BJ (cell line): ENCODE results near the gene UGT8. TPM values are rescaled to one million over a fixed set of nuclear protein-coding genes. Genes with fewer than 3 reads are reported as not detected.

Experiments used
- CTCF ChIA-PET: fragments of 350-600 bp; formaldehyde crosslinking; extraction: SDS; loops from one replicate; lab custom pipeline; 2021; ENCODE audit warnings: antibody characterized with exemption, inconsistent platforms; lab: Yijun Ruan, JAX
- POLR2A ChIA-PET: fragments of 300-600 bp; sonication (Branson Sonifier 250); formaldehyde crosslinking; extraction: SDS; loops from one replicate; lab custom pipeline; 2021; ENCODE audit warnings: antibody characterized with exemption; lab: Charles Lee
- DNase-seq: peaks from one replicate; pipeline ENCODE4 v3.0.0-alpha.2; 2011; ENCODE audit warnings: low read depth
- H3K27me3 ChIP-seq: 2 replicates; pipeline ENCODE4 v1.6.0; 2011; ENCODE audit warnings: low read length; ENCODE audit not compliant: control insufficient read depth, insufficient read depth
- H3K36me3 ChIP-seq: 2 replicates; pipeline ENCODE4 v1.5.1; 2011; ENCODE audit warnings: low read length; ENCODE audit not compliant: control insufficient read depth, insufficient read depth
- H3K4me3 ChIP-seq: 2 replicates; pipeline ENCODE4 v1.5.1; 2011; ENCODE audit warnings: low read depth, mild to moderate bottlenecking, control low read depth, low read length
- CTCF ChIP-seq: IDR thresholded peaks from 2 replicates; pipeline ENCODE4 v1.5.1; 2011; ENCODE audit warnings: low read depth, mild to moderate bottlenecking, control low read depth, inconsistent platforms, low read length, moderate library complexity; ENCODE audit not compliant: insufficient read depth
- polyA plus RNA-seq: library from polyadenylated mRNA; depleted of rRNA; stranded (reverse); fragments of >200 nt; gene quantifications from 2 replicates; pipeline ENCODE4 v1.2.3, GENCODE V29; 2011

UGT8 gene
- polyA plus RNA-seq, 1 experiment = not detected

DNA sequence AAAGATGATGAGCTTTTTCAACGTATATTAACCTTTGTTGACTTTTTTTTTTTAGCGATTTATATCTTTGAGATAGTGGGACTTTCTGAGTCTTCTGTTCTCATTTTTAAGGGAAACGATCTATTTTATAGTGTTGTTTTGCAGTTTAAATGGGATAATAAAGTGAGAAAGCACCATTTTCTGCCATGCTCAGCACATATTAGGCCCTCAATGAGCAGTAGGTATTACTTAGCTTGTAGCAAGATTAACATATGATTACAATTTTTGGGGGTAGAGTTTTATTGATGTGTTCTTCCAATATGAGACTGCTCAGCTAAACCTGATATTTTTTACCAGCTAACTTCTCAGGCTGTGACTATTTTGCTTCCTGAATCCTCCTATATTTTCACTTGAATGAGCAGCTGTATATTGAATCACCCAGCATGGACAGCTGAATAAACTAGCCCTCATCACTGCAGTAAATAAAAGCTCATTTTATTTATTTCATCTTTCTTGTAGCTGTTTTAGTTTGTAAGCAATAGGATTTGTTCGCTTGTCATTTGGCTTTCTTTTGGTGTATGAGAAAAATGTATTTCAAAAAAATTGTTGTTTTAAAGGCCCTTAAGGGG, 43.7 kb downstream of the UGT8 start:
- ChIA-PET POLR2A (no interaction called here), CTCF (no interaction called here)
- no peak for TF ChIP-seq CTCF

DNA sequence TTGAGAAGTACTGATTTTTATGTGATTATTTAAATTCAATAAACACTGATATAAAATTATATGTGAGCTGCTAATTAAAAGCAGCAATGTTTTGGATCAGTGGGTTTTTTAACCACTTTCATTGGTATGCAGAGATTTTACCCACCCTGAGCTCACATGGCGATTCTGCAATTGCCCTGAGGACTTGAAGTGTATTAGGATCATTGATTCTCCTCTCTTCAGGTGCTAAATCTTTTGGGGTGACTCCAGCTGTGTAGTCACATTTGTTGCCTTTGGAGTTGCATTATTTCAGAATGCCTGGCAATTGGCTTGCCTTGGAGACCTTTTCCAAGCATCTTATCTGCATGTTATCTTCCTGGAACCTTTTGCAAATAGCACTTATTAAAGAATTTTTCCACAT, 51.3 kb downstream of the UGT8 start:
- ChIA-PET POLR2A (no interaction called here), CTCF (interaction anchor here (0.6 kb wide), 1 partner anchor 265 kb away, joined by 3 read pairs; no protein-coding TSS in a partner anchor)
- H3K36me3 ChIP-seq = no peaks in the 10 kb centered on the region
- H3K4me3 ChIP-seq = no peak overlapping the region
- DNase-seq = no peak
- no peaks in the 10 kb centered on the region for H3K27me3 ChIP-seq
- no peak for TF ChIP-seq CTCF

More for the DNA sequence above, 43.7 kb downstream of the UGT8 start:
- Histone ChIP-seq H3K4me3 (no peak overlapping the region), H3K36me3 (no peaks in the 10 kb centered on the region), H3K27me3 (no peaks in the 10 kb centered on the region)
- no peak for DNase-seq

DNA sequence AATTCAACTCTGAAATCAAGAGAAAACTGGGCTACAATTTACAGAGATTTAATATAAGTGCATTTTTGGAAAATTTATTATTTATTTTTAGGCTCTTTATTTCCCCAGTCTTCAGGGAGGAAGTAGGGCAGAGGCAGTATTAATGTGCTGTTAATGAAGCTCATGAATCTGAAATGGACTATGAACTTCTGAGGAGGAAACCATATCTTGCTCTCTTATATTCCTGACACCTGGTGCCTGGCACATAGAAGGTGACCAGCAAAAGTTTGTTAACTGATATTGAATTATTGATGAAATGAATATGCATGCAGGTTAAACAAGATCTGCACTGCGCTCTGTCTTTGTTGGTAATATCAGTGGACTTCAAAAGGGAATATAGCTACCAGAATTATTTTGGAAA, 55.1 kb downstream of the UGT8 start:
- CTCF ChIA-PET = interaction anchor here (0.8 kb wide), 1 partner anchor 266 kb away, joined by 3 read pairs; no protein-coding TSS in a partner anchor

GRCh38 chr4:114654592-114654991, 56.0 kb downstream of the UGT8 start:
- no peaks in the 10 kb centered on the region for H3K36me3 ChIP-seq
- CTCF ChIA-PET = no interaction called here
- no peak for DNase-seq
- no peak for TF ChIP-seq CTCF
- no peaks in the 10 kb centered on the region for H3K27me3 ChIP-seq
- H3K4me3 ChIP-seq = no peak overlapping the region
- POLR2A ChIA-PET = no interaction called here

More for the DNA sequence above, 55.1 kb downstream of the UGT8 start:
- Histone ChIP-seq H3K36me3 (no peaks in the 10 kb centered on the region), H3K27me3 (no peaks in the 10 kb centered on the region), H3K4me3 (no peak overlapping the region)
- no peak for DNase-seq
- POLR2A ChIA-PET = no interaction called here
- no peak for TF ChIP-seq CTCF

DNA sequence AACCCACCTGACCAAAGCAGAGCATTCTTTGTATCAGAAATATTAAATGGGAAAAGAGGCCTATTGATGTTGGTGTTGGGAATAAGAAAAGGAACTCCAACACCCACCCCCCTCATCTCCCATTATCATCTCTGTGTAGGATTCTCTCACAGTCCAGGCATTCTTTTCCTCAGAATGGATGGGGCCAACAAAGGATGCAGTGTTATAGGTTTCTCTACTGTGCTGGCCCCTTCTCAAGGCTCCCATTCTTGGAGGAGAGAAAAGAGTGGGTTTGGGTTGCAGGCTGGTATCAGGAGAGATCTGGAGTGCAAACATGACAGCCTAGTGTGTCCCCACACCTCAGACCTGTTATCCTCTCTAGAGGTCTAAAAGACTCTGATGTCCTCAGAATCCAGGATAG, 59.6 kb downstream of the UGT8 start:
- no peaks in the 10 kb centered on the region for H3K36me3 ChIP-seq
- H3K27me3 ChIP-seq = no peaks in the 10 kb centered on the region
- no peak for DNase-seq
- no peak overlapping the region for H3K4me3 ChIP-seq
- POLR2A ChIA-PET = no interaction called here
- TF ChIP-seq CTCF = no peak
- CTCF ChIA-PET = interaction anchor here (0.6 to 3.3 kb wide), 7 partner anchors 11 to 607 kb away, joined by 3 to 23 read pairs (median 3); no protein-coding TSS in a partner anchor
